LNCaP clone FGC (cell line): ENCODE results near the gene UROD.

ENCODE experiments used
- DNase-seq: peaks from one replicate; pipeline ENCODE4 v3.0.0-alpha.2; 2011; ENCODE audit warnings: low read depth
- H3K4me3 ChIP-seq: 2 replicates; pipeline ENCODE4 v1.5.1; 2011; ENCODE audit warnings: mild to moderate bottlenecking, low read depth, low read length, control low read depth
- TF ChIP-seq, protein P1 (sequence below): IDR thresholded peaks from 2 replicates; pipeline ENCODE4 v1.5.1; 2012; ENCODE audit warnings: mild to moderate bottlenecking; ENCODE audit not compliant: control insufficient read depth, insufficient read depth; ENCODE audit errors: extremely low read depth

UROD gene

DNA sequence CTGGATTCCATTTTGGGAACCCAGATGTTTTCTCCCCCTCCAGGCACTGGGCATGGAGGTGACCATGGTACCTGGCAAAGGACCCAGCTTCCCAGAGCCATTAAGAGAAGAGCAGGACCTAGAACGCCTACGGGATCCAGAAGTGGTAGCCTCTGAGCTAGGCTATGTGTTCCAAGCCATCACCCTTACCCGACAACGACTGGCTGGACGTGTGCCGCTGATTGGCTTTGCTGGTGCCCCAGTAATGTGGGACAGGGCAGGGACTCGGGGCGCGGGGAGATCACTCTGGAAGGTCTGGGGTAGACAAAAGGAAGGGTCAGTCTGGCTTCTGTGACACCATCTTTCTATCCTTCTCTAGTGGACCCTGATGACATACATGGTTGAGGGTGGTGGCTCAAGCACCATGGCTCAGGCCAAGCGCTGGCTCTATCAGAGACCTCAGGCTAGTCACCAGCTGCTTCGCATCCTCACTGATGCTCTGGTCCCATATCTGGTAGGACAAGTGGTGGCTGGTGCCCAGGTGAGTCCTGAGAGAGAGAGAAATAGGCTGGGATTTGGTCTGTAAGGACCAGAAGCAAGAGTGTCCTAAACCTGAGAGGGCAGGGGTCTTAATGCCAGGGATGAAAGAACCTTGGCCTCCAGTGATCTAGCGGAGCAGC, 1.6 kb downstream of the UROD start:
- TF ChIP-seq, protein P1, sequence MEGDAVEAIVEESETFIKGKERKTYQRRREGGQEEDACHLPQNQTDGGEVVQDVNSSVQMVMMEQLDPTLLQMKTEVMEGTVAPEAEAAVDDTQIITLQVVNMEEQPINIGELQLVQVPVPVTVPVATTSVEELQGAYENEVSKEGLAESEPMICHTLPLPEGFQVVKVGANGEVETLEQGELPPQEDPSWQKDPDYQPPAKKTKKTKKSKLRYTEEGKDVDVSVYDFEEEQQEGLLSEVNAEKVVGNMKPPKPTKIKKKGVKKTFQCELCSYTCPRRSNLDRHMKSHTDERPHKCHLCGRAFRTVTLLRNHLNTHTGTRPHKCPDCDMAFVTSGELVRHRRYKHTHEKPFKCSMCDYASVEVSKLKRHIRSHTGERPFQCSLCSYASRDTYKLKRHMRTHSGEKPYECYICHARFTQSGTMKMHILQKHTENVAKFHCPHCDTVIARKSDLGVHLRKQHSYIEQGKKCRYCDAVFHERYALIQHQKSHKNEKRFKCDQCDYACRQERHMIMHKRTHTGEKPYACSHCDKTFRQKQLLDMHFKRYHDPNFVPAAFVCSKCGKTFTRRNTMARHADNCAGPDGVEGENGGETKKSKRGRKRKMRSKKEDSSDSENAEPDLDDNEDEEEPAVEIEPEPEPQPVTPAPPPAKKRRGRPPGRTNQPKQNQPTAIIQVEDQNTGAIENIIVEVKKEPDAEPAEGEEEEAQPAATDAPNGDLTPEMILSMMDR: no peak
- DNase-seq: no peak
- no peak overlapping the region for H3K4me3 ChIP-seq

DNA sequence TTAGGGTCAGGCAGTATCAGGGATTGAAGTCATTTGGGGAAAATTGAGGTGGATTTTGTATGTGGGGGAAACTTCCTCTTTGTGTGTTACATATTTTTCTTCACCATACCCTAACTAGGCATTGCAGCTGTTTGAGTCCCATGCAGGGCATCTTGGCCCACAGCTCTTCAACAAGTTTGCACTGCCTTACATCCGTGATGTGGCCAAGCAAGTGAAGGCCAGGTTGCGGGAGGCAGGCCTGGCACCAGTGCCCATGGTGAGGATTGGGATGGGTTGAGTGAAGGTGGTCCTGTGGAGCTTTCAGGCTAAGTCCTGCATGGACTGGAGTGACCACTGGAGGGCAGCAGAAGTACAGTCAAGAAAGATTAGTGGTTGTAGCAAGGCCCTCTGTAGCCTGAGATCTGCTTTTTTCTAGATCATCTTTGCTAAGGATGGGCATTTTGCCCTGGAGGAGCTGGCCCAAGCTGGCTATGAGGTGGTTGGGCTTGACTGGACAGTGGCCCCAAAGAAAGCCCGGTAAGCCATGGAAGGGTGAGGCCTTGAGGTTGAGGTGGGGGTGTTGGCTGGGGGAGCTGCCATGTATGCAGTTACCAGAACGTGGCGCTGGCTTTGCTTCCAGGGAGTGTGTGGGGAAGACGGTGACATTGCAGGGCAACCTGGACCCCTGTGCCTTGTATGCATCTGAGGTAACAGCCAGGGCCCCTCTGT, 2.4 kb downstream of the UROD start:
- TF ChIP-seq, protein P1: peak; percentile 95
- peak; percentile 71 for DNase-seq
- H3K4me3 ChIP-seq: no peak overlapping the region

DNA sequence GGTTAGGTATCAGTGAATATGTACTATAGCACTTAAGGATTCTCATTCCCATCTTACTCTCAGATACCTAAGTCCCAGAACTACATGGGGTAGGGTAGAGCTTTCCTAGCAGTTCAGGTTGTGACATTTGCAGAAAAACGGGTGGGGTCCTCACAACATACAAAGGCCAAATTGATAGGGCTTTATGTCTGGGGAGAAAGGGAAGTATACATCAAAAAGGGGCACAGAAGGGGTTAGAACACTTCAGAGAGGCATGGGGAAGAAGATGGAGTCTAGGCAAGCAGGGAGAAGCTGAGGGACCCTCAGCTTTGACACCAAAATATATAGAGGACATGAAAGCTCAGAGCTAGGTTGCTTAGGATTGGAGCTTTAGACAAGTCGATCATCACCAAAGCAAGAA, 3.6 kb downstream of the UROD start:
- no peak overlapping the region for H3K4me3 ChIP-seq
- TF ChIP-seq, protein P1: no peak
- DNase-seq: no peak

GRCh38 chr1:45016090-45016697, 4.1 kb downstream of the UROD start:
- H3K4me3 ChIP-seq: no peak overlapping the region
- TF ChIP-seq, protein P1: no peak
- DNase-seq: no peak

DNA sequence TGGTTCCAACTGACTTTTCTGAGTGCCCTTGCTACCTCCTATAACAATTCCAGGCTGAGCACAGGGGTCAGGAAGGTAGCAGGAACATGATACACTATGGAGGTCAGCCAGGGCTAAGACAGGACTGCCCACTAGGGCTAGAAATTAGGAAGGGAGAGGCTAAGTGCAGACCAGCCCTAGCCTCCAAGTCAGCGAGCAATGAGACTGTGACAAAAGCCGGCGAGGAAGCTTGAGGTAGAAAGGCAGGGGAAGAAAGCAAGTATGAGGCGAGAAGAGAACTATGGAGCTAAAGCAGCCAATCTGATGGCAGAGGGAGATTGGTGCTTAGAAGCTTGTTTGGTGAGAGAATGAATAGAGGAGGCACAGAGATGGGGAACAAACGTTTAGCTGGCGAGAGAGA, 4.7 kb downstream of the UROD start:
- DNase-seq: no peak
- no peak overlapping the region for H3K4me3 ChIP-seq
- TF ChIP-seq, protein P1: no peak

- TF ChIP-seq, protein P1: peak; percentile 84
- peak; percentile 73 for DNase-seq
- H3K4me3 ChIP-seq: no peak overlapping the region
These were observed 6.7 kb downstream of the UROD start for GRCh38 chr1:45018599-45019230.
